ENCODE measurements around the gene SRP68. TPM values are rescaled to one million over a fixed set of nuclear protein-coding genes. Genes with fewer than 3 reads are reported as not detected.

SRP68 gene
- total RNA-seq, 1 donor from 2014 or later = 45.7 TPM

DNA sequence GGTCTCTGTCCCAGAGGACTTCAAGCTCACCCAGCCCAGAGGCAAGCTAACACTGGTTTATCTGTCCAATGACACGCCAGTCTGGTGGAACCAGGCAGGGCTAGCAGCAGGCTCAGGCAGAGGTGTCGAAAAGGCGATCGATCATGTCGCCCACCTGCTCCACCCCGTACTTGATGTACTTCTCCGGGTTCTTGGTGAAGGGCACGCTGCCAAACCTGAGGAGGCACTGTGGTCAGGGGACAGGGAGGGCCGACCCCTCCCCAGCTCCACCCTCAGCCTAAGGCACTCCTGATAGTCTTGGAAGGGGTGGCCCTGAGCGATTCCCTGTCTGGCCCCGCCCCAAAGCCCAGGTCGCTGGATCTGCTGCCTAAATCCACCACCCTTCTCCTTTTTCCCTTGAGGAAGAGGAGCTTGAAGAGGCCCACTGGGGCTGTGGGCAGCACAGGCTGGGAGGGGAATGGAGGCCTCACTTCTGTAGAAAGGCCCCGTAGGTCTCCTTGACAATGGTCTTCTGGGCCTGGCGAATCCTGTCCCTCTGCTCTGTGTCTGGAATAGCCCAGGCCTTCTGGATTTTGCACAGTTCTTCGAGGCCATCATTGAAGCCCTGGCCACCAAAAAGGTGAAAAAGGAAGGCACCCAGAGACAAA lies 11.3 kb upstream of the SRP68 start:
- peaks cover 30% of the 10 kb centered on the region for H3K27me3 ChIP-seq (ENCODE audit: control insufficient read depth, insufficient read depth, low read length)
- TF ChIP-seq, protein P1, sequence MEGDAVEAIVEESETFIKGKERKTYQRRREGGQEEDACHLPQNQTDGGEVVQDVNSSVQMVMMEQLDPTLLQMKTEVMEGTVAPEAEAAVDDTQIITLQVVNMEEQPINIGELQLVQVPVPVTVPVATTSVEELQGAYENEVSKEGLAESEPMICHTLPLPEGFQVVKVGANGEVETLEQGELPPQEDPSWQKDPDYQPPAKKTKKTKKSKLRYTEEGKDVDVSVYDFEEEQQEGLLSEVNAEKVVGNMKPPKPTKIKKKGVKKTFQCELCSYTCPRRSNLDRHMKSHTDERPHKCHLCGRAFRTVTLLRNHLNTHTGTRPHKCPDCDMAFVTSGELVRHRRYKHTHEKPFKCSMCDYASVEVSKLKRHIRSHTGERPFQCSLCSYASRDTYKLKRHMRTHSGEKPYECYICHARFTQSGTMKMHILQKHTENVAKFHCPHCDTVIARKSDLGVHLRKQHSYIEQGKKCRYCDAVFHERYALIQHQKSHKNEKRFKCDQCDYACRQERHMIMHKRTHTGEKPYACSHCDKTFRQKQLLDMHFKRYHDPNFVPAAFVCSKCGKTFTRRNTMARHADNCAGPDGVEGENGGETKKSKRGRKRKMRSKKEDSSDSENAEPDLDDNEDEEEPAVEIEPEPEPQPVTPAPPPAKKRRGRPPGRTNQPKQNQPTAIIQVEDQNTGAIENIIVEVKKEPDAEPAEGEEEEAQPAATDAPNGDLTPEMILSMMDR (IDR thresholded peaks at IDR 0.05; ENCODE audit: insufficient read depth, low read length, poor library complexity, severe bottlenecking) = no peak
- no peak for DNase-seq (ENCODE audit: low read depth)
- H3K4me3 ChIP-seq (ENCODE audit: low read depth, low read length) = no peak overlapping the region
- H3K36me3 ChIP-seq (ENCODE audit: control insufficient read depth, insufficient read depth, low read length) = peaks cover 2% of the 10 kb centered on the region

DNA sequence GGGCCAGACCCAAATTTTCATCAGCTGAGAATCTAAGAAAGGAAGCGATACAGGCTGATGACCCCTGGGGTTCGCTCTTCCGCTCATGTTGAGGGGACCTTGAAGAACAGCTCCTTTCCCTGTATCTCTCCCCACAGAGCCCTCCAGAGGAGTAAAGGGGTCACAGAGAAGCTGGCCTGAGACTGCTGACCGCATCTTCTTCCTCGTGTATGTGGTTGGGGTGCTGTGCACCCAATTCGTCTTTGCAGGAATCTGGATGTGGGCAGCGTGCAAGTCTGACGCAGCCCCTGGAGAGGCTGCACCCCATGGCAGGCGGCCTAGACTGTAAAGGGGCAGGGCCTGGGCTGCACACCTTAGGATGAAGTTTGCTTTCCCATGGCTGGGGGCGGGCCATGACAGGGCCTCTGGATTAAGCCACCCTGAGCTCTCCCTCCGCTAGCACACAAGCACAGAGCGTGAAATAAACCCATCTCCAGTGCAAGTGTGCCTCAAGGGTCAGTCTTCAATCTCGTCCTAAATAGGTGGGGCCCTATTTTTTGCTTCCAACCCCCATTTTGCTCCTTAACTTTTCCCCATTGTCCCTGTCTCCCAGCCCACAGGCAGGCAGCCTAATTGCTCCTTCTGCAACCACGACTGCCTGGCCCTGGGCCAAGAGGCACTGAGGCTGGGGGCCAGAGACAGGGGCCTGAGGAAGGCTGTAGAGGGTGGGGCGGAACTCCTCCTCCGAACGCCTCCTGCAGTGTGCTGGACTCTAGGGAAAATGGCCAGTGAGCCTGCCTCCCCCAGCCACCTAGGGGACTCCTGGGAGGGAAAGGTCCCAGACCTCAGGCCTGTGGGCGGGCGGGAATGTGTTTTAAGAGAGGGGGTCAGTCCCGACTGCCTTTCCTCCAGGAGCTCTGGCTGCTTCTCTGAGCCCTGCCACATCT lies 10.3 kb upstream of the SRP68 start:
- no peak overlapping the region for H3K4me3 ChIP-seq (ENCODE audit: low read depth, low read length)
- TF ChIP-seq, protein P1 (IDR thresholded peaks at IDR 0.05; ENCODE audit: insufficient read depth, low read length, poor library complexity, severe bottlenecking) = no peak
- DNase-seq (ENCODE audit: low read depth) = no peak
- H3K27me3 ChIP-seq (ENCODE audit: control insufficient read depth, insufficient read depth, low read length) = peaks cover 40% of the 10 kb centered on the region
- H3K36me3 ChIP-seq (ENCODE audit: control insufficient read depth, insufficient read depth, low read length) = peaks cover 2% of the 10 kb centered on the region

DNA sequence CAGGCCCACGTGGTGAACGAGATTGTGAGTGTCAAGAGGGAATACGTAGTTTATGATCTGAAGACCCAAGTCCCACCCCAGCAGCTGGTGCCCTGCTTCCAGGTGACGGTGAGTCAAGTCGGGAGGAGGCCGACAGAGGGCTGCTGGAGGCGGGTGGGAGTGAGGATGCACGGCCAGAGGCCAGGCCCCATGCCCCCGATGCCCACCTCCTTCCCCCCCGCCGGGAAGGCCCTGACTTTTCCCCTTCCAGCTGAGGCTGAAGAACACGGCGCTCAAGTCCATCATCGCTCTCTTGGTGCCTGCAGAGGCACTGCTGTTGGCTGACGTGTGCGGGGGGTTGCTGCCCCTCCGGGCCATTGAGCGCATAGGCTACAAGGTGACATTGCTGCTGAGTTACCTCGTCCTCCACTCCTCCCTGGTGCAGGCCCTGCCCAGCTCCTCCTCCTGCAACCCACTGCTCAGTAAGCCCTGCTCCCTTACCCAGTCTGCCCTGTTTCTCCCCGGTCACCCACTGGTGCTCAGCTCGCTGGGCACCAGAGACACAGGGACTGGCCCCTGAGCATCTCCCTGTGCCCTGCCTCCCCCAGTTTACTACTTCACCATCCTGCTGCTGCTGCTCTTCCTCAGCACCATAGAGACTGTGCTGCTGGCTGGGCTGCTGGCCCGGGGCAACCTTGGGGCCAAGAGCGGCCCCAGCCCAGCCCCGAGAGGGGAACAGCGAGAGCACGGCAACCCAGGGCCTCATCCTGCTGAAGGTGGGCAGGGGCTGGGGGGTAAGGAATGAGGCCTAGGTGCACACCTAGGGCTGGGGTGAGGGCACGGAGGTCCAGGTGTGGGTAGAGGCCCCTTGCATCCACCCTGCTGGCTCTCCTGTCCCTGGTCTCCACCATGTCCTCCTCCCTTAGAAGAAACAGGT lies 9.2 kb upstream of the SRP68 start:
- peaks cover 2% of the 10 kb centered on the region for H3K36me3 ChIP-seq (ENCODE audit: control insufficient read depth, insufficient read depth, low read length)
- TF ChIP-seq, protein P1 (IDR thresholded peaks at IDR 0.05; ENCODE audit: insufficient read depth, low read length, poor library complexity, severe bottlenecking) = no peak
- peaks cover 50% of the 10 kb centered on the region for H3K27me3 ChIP-seq (ENCODE audit: control insufficient read depth, insufficient read depth, low read length)

DNA sequence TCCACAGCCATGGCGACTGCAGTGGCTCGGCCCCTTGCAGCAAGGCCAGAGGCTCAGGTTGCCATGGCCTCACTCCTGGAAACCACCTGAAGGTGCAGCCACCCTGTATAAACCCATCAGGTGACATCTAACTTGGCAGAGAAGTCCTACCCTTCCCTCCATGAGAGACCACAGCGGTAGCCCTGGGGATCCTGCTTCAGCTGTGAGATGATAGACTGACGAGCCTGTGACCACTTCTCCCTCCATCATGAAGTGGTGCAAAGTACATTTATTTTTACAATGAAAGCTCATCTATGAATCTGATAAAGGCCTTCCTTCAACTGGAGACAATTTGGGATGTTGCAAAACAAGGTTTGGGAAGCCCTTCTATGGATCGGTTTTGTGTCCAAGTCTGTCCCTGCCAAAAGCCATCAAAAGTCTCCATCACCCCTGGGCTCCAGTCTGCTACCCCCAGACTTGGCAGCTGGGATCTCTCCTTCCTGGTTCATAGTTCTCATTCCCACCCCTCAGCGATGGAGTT lies 8.5 kb upstream of the SRP68 start:
- Histone ChIP-seq H3K4me3 (ENCODE audit: low read depth, low read length) (no peak overlapping the region), H3K27me3 (ENCODE audit: control insufficient read depth, insufficient read depth, low read length) (peaks cover 57% of the 10 kb centered on the region), H3K36me3 (ENCODE audit: control insufficient read depth, insufficient read depth, low read length) (no peaks in the 10 kb centered on the region)
- no peak for DNase-seq (ENCODE audit: low read depth)
- TF ChIP-seq, protein P1 (IDR thresholded peaks at IDR 0.05; ENCODE audit: insufficient read depth, low read length, poor library complexity, severe bottlenecking) = no peak

More for the DNA sequence above, 9.2 kb upstream of the SRP68 start:
- H3K4me3 ChIP-seq (ENCODE audit: low read depth, low read length) = no peak overlapping the region
- no peak for DNase-seq (ENCODE audit: low read depth)

DNA sequence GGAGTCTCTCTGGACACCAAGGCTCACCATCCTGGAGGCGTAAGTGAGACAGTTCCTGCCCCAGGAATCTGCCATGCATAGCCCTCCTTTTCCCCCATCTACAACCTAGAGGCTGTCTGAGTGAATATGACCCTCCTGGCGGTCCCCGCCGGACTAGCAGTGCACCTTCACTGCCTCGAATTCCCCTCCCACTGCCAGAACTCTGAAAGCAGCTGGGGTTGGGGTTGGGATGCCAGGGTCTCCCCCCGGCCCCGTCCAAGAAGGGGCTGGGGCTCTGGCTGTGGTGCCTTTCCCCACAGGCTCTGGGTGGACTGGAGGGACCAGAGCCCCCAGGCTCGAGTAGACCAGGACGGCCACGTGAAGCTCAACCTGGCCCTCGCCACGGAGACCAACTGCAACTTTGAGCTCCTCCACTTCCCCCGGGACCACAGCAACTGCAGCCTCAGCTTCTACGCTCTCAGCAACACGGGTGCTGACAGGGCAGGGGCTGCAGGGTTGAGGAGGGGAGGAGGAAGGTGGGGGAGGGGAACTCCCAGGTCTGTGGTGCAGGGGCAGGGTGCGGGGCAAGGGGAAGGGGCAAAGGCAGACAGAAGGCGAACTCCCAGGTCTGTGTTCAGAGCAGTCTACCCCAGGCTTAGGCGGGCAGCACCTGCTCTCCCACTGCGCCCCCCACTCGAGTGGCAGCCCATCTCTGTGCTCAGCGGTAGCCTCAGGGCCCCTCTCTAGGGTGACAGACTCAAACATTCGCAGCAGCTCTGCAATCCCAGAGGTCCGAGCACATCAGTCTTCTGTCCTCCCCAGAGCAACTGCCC lies 7.8 kb upstream of the SRP68 start:
- Histone ChIP-seq H3K36me3 (ENCODE audit: control insufficient read depth, insufficient read depth, low read length) (no peaks in the 10 kb centered on the region), H3K27me3 (ENCODE audit: control insufficient read depth, insufficient read depth, low read length) (peaks cover 64% of the 10 kb centered on the region), H3K4me3 (ENCODE audit: low read depth, low read length) (no peak overlapping the region)
- TF ChIP-seq, protein P1 (IDR thresholded peaks at IDR 0.05; ENCODE audit: insufficient read depth, low read length, poor library complexity, severe bottlenecking) = peak; percentile 14
- no peak for DNase-seq (ENCODE audit: low read depth)

Measured in kidney epithelial cell (primary cell).